PC-3 (cell line): ENCODE data around the gene TMEM208. TPM values are rescaled to one million over a fixed set of nuclear protein-coding genes. Genes with fewer than 3 reads are reported as not detected.

Experiments
- ATAC-seq: fragments of 200-7000 bp; cut with Tn5 transposase; 2 replicates; pipeline ENCODE4 v1.9.1; 2020; ENCODE audit warnings: mild to moderate bottlenecking, moderate library complexity
- Bru-seq: library from RNA; stranded (reverse); fragments of 400-500 nt; gene quantifications from one replicate; lab custom pipeline; 2021; lab: Mats Ljungman, UMichigan
- BruChase-seq, 2 experiments: library from RNA; stranded (reverse); fragments of 400-500 nt; gene quantifications; one replicate each; lab custom pipeline; 2021; lab: Mats Ljungman, UMichigan
- BruUV-seq: library from RNA; stranded (reverse); fragments of 400-500 nt; replicated peaks from 2 replicates; lab custom pipeline; 2021; lab: Mats Ljungman, UMichigan
- CTCF ChIA-PET: fragments of 300-600 bp; sonication (Branson Sonifier 250); formaldehyde crosslinking; loops from one replicate; lab custom pipeline; 2022; ENCODE audit warnings: antibody characterized with exemption; lab: Charles Lee
- POLR2A ChIA-PET: fragments of 300-600 bp; sonication (Branson Sonifier 250); formaldehyde crosslinking; loops from one replicate; lab custom pipeline; 2022; ENCODE audit warnings: antibody characterized with exemption; ENCODE audit not compliant: unreplicated experiment; lab: Charles Lee
- DNase-seq: peaks from one replicate; pipeline ENCODE4 v3.0.0-alpha.2; 2015
- H2AFZ ChIP-seq: fragments of 300-600 bp; sonication (generic); 2 replicates; pipeline ENCODE4 v1.6.0; 2016; ENCODE audit warnings: antibody characterized with exemption, low read length
- H3F3A ChIP-seq: fragments of 300-600 bp; sonication (generic); one replicate; pipeline ENCODE4 v1.6.0; 2017; ENCODE audit warnings: antibody characterized with exemption, low read length, control low read depth, mild to moderate bottlenecking; ENCODE audit not compliant: unreplicated experiment
- H3K27ac ChIP-seq: fragments of 300-600 bp; sonication (generic); 2 replicates; pipeline ENCODE4 v1.5.1; 2016; ENCODE audit warnings: mild to moderate bottlenecking, low read length
- H3K27me3 ChIP-seq: fragments of 300-600 bp; sonication (generic); 2 replicates; pipeline ENCODE4 v1.6.1; 2016; ENCODE audit warnings: low read length, mixed read lengths
- H3K36me3 ChIP-seq: fragments of 300-600 bp; sonication (generic); 2 replicates; pipeline ENCODE4 v1.6.1; 2016; ENCODE audit warnings: low read depth, mixed run types, low read length, mixed read lengths
- H3K4me1 ChIP-seq: fragments of 300-600 bp; sonication (generic); 2 replicates; pipeline ENCODE4 v1.5.1; 2016; ENCODE audit warnings: low read length; ENCODE audit not compliant: insufficient read depth
- H3K4me2 ChIP-seq: fragments of 300-600 bp; sonication (generic); 2 replicates; pipeline ENCODE4 v1.6.0; 2016; ENCODE audit warnings: low read length
- H3K4me3 ChIP-seq: fragments of 300-600 bp; sonication (generic); 2 replicates; pipeline ENCODE4 v1.5.1; 2016; ENCODE audit warnings: mild to moderate bottlenecking, low read length, mixed read lengths
- H3K79me2 ChIP-seq: fragments of 300-600 bp; sonication (generic); 2 replicates; pipeline ENCODE4 v1.6.1; 2017; ENCODE audit warnings: low read length, mixed read lengths
- H3K9ac ChIP-seq: fragments of 300-600 bp; sonication (generic); 2 replicates; pipeline ENCODE4 v1.6.0; 2016; ENCODE audit warnings: mild to moderate bottlenecking, low read length
- H3K9me2 ChIP-seq: fragments of 300-600 bp; sonication (generic); replicated peaks from 2 replicates; pipeline ENCODE4 v1.6.1; 2016; ENCODE audit warnings: mixed run types, low read length, mixed read lengths
- H3K9me3 ChIP-seq: fragments of 300-600 bp; sonication (generic); 2 replicates; pipeline ENCODE4 v1.6.1; 2016; ENCODE audit warnings: low read length, mixed read lengths
- H4K20me1 ChIP-seq: fragments of 300-600 bp; sonication (generic); 2 replicates; pipeline ENCODE4 v1.6.1; 2016; ENCODE audit warnings: low read length, mixed read lengths
- EZH2 ChIP-seq: fragments of 300-600 bp; sonication (generic); IDR thresholded peaks from one replicate; pipeline ENCODE4 v1.6.1; 2017; ENCODE audit warnings: antibody characterized with exemption, mild to moderate bottlenecking, low read length; ENCODE audit not compliant: unreplicated experiment
- EZH2phosphoT487 ChIP-seq: fragments of 300-600 bp; sonication (generic); IDR thresholded peaks from 2 replicates; pipeline ENCODE4 v1.6.1; 2018; ENCODE audit warnings: mild to moderate bottlenecking, antibody characterized with exemption, low read length, borderline replicate concordance
- intact Hi-C: fragments of 100-400 bp; cut with micrococcal nuclease; formaldehyde crosslinking; loops from 2 replicates; pipeline ENCODE4 v1.9.0; 2023
- long read RNA-seq: library from polyadenylated mRNA; unstranded; transcript quantifications from one replicate; pipeline ENCODE4 v2.0.0, GENCODE V29; 2021; ENCODE audit not compliant: unreplicated experiment
- total RNA-seq: library from RNA; depleted of rRNA; stranded (reverse); fragments of >200 nt; gene quantifications from 2 replicates; pipeline ENCODE4 v1.2.3, GENCODE V29; 2014; rRNA removed
- TF ChIP-seq, protein P1 (sequence below): fragments of 300-600 bp; sonication (generic); conservative IDR thresholded peaks from 2 replicates; pipeline ENCODE4 v1.5.1; 2017; ENCODE audit warnings: antibody characterized with exemption, low read depth, mild to moderate bottlenecking, low read length

The TMEM208 gene
- total RNA-seq (35.4 and 36.6 TPM in 2 replicates), Bru-seq, nascent RNA (percentile 88 among the genes with signal in this experiment), BruChase-seq, experiment 1, labeled RNA remaining after a 6-hour chase (percentile 92 among the genes with signal in this experiment), BruChase-seq, experiment 2, labeled RNA remaining after a 2-hour chase (percentile 82 among the genes with signal in this experiment)
- long read RNA-seq, transcript TMEM208-201 (6 exons, 793 nt), result major isoform, 39 of 48 reads
- long read RNA-seq, partial matches to known transcripts, result 5 of 48 reads
- long read RNA-seq, other reads (novel, unspliced or antisense), result 3 of 48 reads

DNA sequence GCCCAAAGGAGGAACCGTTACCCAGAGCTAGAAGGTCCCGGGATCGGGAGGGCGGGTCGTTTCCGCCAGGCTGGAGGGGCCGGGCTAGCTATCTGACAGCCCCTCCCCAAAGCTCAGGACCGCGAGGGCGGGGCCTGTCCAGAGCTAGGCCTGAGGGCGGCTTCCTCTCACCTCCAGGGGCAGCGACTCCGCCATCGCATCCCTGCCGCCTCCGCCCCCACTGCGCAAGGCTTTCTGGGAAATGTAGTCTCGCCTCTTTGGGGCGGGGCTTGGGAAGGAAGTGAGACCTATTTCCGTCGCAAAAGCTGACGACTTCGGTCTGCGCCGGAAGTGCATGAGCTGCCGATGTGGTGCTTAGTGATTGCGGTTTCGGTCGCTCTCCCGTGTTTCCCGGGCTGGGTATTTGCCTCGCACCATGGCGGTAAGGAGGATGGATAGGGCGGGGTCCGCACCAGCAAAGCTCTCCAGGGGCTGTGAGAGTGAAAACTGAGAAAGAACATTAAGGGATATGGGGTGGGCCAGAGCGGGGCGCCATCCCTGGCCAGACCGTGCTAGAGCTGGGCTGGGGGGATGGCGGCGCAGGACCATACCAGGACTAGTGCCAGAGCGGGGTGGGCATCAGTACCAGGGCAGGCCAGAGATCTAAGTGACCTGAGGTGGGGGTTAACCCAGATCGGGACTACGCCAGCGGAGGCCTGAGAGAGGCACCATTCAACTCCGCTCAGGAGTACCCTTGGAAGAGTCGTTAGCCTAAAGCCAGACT lies at the start of gene TMEM208:
Gene TMEM208, plus strand, starts transcription at position 327 of the 763 bp plus-strand sequence. Its CDS starts 89 bp downstream, at position 416.
- H3K36me3 ChIP-seq, result peaks cover 18% of the 10 kb centered on the region; the same call in 1 of the 2 replicates
- ChIA-PET CTCF (interaction anchor here (1.3 to 1.7 kb wide), 2 partner anchors 17 to 29 kb away, joined by 5 to 9 read pairs; partner anchors contain the start of gene ELMO3), POLR2A (interaction anchor here (0.6 to 0.9 kb wide), 6 partner anchors 19 to 336 kb away, joined by 3 to 4 read pairs (median 3); partner anchors contain the start of gene FHOD1)
- peak within 1 kb of the TSS; percentile 100 for H3K4me3 ChIP-seq
- peak within 1 kb of the TSS; percentile 84 for H3K4me2 ChIP-seq
- H3F3A ChIP-seq, result no peaks in the 10 kb centered on the region
- no peaks in the 10 kb centered on the region for H4K20me1 ChIP-seq
- ATAC-seq (peak; percentile 92), DNase-seq (peak; percentile 97)
- H2AFZ ChIP-seq, result peak within 1 kb of the TSS; percentile 88
- H3K27me3 ChIP-seq, result no peaks in the 10 kb centered on the region
- H3K79me2 ChIP-seq, result peaks cover 19% of the 10 kb centered on the region
- H3K4me1 ChIP-seq, result peaks cover 12% of the 10 kb centered on the region; the same call in 1 of the 2 replicates
- intact Hi-C loops, result no loop called here
- BruUV-seq, result TSS peak; percentile 66
- peak within 1 kb of the TSS; percentile 94 for H3K9ac ChIP-seq
- peak within 1 kb of the TSS; percentile 58 for H3K27ac ChIP-seq
- H3K9me3 ChIP-seq, result no peaks in the 10 kb centered on the region
- no peak for TF ChIP-seq EZH2phosphoT487
- no peak for TF ChIP-seq EZH2
- TF ChIP-seq, protein P1, sequence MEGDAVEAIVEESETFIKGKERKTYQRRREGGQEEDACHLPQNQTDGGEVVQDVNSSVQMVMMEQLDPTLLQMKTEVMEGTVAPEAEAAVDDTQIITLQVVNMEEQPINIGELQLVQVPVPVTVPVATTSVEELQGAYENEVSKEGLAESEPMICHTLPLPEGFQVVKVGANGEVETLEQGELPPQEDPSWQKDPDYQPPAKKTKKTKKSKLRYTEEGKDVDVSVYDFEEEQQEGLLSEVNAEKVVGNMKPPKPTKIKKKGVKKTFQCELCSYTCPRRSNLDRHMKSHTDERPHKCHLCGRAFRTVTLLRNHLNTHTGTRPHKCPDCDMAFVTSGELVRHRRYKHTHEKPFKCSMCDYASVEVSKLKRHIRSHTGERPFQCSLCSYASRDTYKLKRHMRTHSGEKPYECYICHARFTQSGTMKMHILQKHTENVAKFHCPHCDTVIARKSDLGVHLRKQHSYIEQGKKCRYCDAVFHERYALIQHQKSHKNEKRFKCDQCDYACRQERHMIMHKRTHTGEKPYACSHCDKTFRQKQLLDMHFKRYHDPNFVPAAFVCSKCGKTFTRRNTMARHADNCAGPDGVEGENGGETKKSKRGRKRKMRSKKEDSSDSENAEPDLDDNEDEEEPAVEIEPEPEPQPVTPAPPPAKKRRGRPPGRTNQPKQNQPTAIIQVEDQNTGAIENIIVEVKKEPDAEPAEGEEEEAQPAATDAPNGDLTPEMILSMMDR, result peak; percentile 31; the same call in 1 of the 2 replicates
- no peaks in the 10 kb centered on the region for H3K9me2 ChIP-seq

DNA sequence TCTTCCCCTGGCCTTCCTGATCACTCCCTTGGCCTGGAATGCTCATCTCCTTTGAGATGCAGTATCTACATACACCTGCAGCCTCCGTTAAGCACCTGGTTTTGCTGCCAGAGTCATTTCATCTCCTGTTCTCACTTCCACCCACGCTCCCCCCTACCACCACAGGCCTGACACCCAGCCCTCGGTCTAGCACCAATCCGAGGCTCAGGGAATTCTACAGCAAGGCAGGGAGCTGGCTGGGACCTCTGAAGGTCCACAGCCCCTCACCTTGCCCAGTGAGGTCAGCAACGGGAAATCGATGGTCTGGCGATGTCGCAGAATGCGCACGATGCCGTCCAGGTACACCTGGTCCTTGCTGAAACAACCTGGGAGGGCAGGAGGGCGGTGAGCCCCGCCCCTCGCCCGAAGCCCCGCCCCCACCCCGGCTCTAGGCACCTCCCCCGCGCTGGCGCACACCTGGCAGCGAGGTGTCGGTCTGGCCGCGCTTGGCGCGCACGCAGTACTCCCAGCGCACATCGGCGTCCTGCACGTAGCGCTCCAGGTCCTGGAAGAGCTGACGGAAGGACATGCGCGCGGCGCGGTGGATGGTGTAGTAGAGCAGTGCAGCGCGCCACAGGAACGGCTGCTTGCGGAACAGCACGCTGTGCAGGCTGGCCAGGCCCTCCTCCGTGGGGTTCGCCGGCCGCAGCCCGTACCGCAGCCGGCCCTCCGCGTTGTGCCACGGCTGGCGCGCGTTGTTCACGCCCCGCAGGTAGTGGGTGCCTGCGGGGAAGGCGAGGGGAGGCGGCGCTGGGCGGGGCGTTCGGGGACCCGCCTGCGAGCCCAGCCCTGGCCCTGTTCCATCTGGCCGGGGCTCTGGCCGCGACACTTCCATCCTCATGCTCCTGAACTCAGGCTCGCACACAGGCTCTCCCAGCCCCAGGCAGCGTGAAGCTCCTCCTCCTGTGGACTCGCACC lies 48.9 kb upstream of the TMEM208 start:
- Histone ChIP-seq H2AFZ (peak overlapping the region; percentile 59; the same call in 1 of the 2 replicates), H3K4me3 (peak overlapping the region; percentile 66), H3K9ac (peak overlapping the region; percentile 27; the same call in 1 of the 2 replicates), H3K27ac (0 out of 2 replicates have a peak overlapping the region, but pooled peaks have one; percentile 39), H4K20me1 (no peaks in the 10 kb centered on the region), H3K9me3 (no peaks in the 10 kb centered on the region), H3K36me3 (no peaks in the 10 kb centered on the region), H3F3A (no peaks in the 10 kb centered on the region), H3K4me1 (peaks cover 50% of the 10 kb centered on the region), H3K4me2 (peak overlapping the region; percentile 87), H3K79me2 (peaks cover 37% of the 10 kb centered on the region), H3K9me2 (no peaks in the 10 kb centered on the region), H3K27me3 (no peaks in the 10 kb centered on the region)
- peak; percentile 42 for ATAC-seq
- POLR2A ChIA-PET, result no interaction called here
- DNase-seq, result peak; percentile 86
- TF ChIP-seq EZH2, result no peak
- TF ChIP-seq EZH2phosphoT487, result peak; percentile 69; the same call in 1 of the 2 replicates
- CTCF ChIA-PET, result interaction anchor here (0.7 kb wide), 1 partner anchor 224 kb away, joined by 12 read pairs; no protein-coding TSS in a partner anchor
- BruUV-seq, result no TSS peak
- intact Hi-C loops, result no loop called here
